HK-2 (cell line): ENCODE data around the gene KRT8.

Source experiments
- DNase-seq: peaks from one replicate; pipeline ENCODE4 v3.0.0-alpha.2; 2018; ENCODE audit not compliant: unreplicated experiment

KRT8 gene

GRCh38 chr12:52847335-52848102 lies 57.4 kb downstream of the KRT8 start:
- peak; percentile 81 for DNase-seq
